Hepatocyte (in vitro differentiated cells): Measurements from ENCODE around the gene RPS6KA2.
"Not testable (repeated sequence)": the region's sequence is repeated elsewhere in the genome, so short reads cannot be mapped to it uniquely, and the experiment has no call there.

ENCODE experiments used
- CTCF ChIP-seq: fragments of 200-600 bp; sonication (generic); IDR thresholded peaks from 2 replicates; pipeline ENCODE4 v1.5.1; 2016; ENCODE audit warnings: antibody characterized with exemption, mild to moderate bottlenecking; ENCODE audit not compliant: poor library complexity
- EZH2 ChIP-seq: fragments of 200-600 bp; sonication (generic); IDR thresholded peaks from 2 replicates; pipeline ENCODE4 v1.6.1; 2016; ENCODE audit warnings: antibody characterized with exemption, mild to moderate bottlenecking, borderline replicate concordance
- EZH2phosphoT487 ChIP-seq: fragments of 200-600 bp; sonication (generic); IDR thresholded peaks from one replicate; pipeline ENCODE4 v1.6.1; 2018; ENCODE audit warnings: antibody characterized with exemption, mild to moderate bottlenecking, low read depth, moderate library complexity; ENCODE audit not compliant: unreplicated experiment, severe bottlenecking

DNA sequence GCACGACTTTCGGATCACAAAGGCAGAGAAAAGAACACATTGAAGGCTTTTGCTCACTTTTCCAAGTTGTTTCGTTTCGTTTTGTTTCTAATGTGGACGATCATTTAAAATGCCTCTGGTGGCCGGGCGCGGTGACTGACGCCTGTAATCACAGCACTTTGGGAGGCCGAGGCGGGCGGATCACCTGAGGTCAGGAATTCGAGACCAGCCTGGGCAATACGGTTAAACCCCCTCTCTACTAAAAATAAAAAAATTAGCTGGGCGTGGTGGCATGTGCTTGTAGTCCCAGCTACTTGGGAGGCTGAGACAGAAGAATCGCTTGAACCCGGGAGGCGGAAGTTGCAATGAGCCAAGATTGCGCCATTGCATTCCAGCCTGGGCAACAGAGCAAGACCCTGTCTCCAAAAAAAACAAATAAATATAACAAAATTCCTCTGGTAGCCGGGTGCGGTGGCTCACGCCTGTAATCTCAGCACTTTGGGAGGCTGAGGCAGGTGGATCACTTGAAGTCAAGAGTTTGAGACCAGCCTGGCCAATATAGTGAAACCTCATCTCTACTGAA is 243.2 kb downstream of the RPS6KA2 start:
- TF ChIP-seq CTCF, EZH2, EZH2phosphoT487: not testable (repeated sequence)
